GM21390 (cell line): Measurements from ENCODE around the gene DUXA.
"Not testable (repeated sequence)": the region's sequence is repeated elsewhere in the genome, so short reads cannot be mapped to it uniquely, and the experiment has no call there.

Experiments
- ATAC-seq: cut with Tn5 transposase; IDR thresholded peaks from one replicate; pipeline ENCODE4 v1.9.1; 2021; ENCODE audit not compliant: unreplicated experiment

DUXA gene

GRCh38 chr19:57167385-57167784 is at the start of gene DUXA:
Gene DUXA, minus strand, starts transcription at chr19:57167485. Its CDS starts 42 bp downstream, at chr19:57167443.
- no peak for ATAC-seq

DNA sequence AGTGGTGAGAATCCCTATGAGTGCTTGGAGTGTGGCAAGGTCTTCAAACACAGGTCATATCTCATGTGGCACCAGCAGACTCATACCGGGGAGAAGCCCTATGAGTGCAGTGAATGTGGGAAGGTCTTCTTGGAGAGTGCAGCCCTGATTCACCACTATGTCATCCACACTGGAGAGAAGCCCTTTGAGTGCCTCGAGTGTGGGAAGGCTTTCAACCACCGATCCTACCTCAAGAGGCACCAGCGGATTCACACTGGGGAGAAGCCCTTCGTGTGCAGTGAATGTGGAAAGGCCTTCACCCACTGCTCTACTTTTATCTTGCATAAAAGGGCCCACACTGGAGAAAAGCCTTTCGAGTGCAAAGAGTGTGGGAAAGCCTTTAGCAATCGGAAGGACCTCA is 44.8 kb upstream of the DUXA start:
- no peak for ATAC-seq

DNA sequence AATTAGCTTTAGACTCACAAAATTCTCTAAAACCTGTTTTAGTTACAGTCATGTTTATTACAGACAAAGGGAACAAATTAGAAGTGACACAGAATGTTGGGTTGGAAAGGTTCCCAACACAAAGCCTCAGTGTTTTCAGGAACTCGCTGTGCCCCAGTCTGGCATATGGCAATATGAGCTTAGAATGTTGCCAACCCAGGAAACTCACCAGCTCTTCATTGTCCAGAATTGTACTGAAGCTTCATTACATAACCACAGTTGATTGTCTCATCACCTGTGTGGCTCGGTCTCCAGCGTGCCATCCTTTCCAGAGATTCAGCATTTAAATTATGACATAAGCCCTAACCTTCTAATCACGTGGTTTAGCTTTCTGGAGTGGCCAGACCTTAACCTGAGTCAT is 43.1 kb upstream of the DUXA start:
- ATAC-seq = no peak

- no peak for ATAC-seq
These were observed 34.9 kb upstream of the DUXA start for GRCh38 chr19:57202160-57202559.

GRCh38 chr19:57197874-57198273 is 30.6 kb upstream of the DUXA start:
- not testable (repeated sequence) for ATAC-seq

DNA sequence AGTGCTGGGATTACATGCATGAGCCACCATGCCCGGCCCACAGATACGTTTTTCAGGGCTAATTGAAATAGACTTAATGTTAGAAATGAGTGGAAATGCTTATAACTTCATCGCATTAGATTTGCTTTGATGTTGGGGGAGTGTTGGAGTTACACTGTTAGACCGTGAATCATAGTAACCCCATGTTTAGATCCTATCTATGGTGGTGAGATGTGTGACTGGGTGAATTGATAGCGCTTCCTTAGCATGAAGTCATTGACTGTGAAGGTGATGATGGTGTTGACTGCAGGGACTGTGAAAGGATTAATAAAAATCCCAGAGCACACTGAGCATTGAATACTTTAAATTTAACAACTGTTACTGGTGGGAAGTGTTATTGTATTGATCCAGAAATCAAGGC is 25.7 kb upstream of the DUXA start:
- no peak for ATAC-seq

DNA sequence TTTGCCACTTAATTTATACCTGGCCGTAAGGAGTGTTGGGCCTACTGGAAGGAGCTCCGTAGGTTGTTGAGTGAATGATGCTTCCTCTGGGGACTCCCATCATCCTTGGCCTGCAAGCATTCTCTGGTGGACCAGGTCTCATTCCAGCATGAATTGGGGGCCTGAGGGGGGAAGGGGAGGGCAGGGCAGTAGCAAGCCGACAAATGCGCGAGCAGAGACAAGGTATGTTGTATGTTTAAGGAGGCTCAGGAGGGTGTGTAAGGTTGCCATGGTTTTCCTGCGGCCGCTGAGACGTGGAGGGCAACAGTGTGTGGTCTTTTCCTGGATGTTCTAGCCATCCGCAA is 24.8 kb upstream of the DUXA start:
- no peak for ATAC-seq

GRCh38 chr19:57191141-57192076 is 24.1 kb upstream of the DUXA start, which contains the start of gene ZNF264:
Gene ZNF264, plus strand, starts transcription at chr19:57191500. Its CDS starts 414 bp downstream, at chr19:57191914.
- peak; percentile 90 for ATAC-seq

GRCh38 chr19:57190301-57190700 is 23.0 kb upstream of the DUXA start:
- no peak for ATAC-seq

GRCh38 chr19:57171551-57172081 is 4.3 kb upstream of the DUXA start:
- ATAC-seq = no peak

DNA sequence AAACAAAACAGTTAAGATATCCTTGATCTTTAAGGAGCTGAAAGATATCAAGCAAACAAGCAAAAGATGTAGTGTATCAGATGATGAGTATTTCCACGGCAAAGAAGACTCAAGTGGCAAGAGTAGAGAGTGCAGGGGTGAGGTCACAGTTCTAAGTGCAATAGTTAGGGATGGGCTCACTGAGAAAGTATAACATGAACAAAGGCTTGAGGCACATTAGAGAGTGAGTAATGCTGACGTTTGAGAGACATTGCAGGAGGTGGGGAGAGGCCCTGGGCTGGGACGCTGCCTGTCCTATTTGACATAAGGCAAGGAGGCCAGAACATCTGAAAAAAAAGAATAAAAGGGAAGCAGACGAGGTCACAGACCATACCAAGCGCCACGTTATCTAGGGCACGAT is 1.4 kb downstream of the DUXA start:
- no peak for ATAC-seq

DNA sequence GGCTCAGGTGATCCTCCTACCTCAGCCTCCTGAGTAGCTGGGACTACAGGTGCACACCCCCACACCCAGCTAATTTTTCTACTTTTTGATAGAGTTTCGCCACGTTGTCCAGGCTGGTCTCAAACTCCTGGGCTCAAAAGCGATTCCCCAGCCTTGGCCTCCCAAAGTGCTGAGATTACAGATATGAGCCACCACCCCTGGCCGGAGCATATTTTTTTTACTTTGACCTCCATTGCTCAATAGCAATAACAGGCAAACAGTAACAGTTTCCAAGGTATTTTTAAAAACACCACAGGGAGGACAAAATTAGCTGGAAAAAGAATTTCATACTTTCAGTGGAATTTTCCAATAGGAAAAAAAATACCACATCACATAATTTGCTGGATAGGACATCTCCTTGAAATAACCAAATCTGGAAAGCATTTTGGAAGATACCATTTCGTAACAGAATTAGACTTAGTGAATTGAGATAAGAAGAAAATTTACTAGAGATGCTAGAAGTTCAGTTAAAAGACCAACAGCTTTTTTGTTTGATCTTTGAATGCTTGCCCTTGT is 5.2 kb downstream of the DUXA start:
- no peak for ATAC-seq

GRCh38 chr19:57152921-57153320 is 14.4 kb downstream of the DUXA start:
- no peak for ATAC-seq

- ATAC-seq = no peak
These were observed 25.6 kb downstream of the DUXA start for GRCh38 chr19:57141699-57142098.

- ATAC-seq = no peak
These were observed 31.5 kb downstream of the DUXA start for GRCh38 chr19:57135797-57136196.

- ATAC-seq = not testable (repeated sequence)
These were observed 39.9 kb downstream of the DUXA start for GRCh38 chr19:57127403-57127802.

GRCh38 chr19:57123882-57124281 is 43.4 kb downstream of the DUXA start:
- ATAC-seq = no peak

DNA sequence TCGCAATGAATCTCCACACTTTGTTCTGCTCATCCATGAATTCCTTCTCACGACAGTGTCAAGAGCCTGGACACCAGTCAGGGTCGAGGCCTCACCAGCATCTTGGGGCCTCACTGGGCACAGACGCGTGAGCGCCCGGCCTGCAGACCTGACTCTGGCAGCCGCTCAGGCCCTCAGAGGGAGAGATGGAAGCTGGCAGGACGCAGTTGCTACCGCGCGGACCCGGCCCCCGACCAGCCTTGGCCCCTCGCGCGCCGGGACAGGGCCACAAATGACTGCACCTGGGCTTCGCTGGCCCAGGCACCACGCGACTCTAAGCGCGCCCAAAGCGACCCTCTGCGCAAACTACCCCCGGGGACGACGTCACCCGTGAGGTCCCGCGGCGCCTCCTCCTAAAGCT is 48.4 kb downstream of the DUXA start:
- ATAC-seq = no peak

DNA sequence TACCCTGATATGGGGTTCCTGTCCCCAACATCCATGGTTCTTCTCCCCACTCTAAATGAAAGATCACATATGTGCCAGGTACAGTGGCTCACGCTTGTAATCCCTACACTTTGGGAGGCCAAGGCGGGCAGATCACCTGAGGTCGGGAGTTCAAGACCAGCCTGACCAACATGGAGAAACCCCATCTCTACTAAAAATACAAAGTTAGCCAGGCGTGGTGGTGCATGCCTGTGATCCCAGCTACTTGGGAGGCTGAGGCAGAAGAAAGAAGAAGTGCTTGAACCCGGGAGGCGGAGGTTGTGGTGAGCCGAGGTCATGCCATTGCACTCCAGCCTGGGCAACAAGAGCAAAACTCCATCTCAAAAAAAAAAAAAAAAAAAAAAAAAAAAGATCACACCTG is 53.8 kb downstream of the DUXA start:
- ATAC-seq = not testable (repeated sequence)

DNA sequence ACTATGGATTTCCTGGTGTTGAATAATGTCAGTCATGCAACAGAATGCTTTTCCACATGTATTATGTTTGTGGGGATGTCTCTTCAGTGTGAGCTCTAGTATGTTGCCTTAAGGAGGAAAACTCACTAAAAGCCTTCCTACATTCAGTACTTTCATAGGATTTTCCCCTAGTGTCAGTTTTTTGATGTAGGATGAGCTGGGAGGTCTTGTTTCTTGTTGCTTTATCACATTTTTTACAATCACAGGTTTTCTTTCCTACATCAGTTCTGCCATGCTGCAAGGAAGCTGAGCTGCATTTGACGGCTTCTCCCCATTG is 56.0 kb downstream of the DUXA start:
- ATAC-seq = no peak

- no peak for ATAC-seq
These were observed 56.5 kb downstream of the DUXA start for GRCh38 chr19:57110592-57111328.
